ENCODE data around the gene PSPN.
A peak's percentile ranks its signal among the peaks of the same experiment; 100 is the strongest.
"Not testable (repeated sequence)": the region's sequence is repeated elsewhere in the genome, so short reads cannot be mapped to it uniquely, and the experiment has no call there.

Gene PSPN

DNA sequence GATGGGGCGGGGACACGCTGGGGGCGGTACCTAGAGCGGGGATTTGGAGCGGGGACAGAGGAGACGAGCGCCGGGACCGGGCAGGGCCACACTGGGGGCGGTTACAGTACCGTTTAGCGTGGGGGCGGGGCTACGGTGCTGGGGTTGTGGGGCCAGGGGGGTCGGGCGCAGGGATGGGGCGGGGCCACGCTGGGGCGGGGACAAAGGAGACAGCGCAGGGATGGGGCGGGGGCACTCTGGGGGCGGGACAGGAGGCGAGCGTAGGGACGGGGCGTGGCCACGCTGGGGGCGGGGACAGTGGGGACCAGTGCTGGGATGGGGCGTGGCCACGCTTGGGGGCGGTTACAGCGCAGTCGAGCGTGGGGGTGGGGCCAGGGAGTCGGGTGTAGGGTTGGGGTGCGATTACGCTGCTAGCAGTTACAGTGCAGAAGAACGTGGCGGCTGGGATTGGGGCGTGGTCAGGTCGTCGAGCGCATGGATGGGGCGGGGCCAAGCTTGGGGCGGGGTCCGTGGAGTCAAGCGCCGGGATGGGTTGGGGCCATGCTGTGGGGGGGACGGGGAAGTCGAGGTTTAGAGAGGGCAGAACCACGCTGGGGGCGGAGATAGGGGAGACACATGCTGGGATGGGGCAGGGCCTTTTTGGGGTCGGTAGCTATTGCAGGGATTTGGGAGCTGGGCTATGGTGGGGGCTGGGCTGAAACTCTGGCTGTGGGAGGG lies 2.5 kb downstream of the PSPN start:
- peak; percentile 99 for DNase-seq (ENCODE audit: low spot score)

DNA sequence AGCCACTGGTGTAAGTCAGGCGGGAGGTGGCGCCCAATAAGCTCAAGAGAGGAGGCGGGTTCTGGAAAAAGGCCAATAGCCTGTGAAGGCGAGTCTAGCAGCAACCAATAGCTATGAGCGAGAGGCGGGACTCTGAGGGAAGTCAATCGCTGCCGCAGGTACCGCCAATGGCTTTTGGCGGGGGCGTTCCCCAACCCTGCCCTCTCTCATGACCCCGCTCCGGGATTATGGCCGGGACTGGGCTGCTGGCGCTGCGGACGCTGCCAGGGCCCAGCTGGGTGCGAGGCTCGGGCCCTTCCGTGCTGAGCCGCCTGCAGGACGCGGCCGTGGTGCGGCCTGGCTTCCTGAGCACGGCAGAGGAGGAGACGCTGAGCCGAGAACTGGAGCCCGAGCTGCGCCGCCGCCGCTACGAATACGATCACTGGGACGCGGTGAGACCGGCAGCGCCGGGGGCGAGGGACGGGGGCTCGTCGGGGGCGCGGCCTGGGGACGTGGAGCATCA lies 3.1 kb downstream of the PSPN start, which contains the start of gene ALKBH7:
Gene ALKBH7 (plus strand): TSS at position 201 of the 502 bp plus-strand sequence. CDS start 27 bp downstream, at position 228.
- peak; percentile 99 for DNase-seq (ENCODE audit: low spot score)

DNA sequence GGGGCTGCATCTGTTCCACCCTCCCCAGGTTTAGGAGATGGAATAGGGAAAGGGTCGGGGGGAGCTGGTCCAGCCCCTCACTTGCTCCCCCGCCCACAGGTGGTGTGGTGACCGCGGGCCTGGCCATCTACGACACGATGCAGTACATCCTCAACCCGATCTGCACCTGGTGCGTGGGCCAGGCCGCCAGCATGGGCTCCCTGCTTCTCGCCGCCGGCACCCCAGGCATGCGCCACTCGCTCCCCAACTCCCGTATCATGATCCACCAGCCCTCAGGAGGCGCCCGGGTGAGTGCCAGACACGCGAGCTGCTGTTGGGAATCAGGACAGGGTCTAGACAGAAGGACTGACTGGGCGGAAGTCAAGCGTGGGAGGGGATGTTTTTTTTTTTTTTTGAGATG lies 11.4 kb downstream of the PSPN start:
- DNase-seq (ENCODE audit: low spot score), result no peak

DNA sequence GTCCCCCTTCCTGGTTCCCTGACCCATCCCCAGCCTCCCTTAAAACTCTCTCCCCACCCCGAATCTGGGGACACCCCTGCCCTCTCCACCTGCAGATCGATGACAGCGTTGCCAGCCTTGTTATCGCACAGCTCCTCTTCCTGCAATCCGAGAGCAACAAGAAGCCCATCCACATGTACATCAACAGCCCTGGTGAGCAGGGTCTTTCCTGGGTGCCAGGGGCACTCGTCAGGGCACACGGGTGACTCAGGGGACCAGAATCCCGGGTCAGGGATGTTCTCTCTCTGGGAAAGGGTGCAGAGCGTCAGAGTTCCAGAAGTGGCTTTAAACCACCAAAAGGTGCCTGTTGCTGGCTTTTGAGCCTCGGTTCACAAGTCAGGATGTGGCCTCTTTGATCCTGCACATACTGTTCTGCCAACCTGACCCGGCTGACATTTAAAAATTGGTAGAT lies 13.4 kb downstream of the PSPN start:
- peak; percentile 38 for DNase-seq (ENCODE audit: low spot score)

DNA sequence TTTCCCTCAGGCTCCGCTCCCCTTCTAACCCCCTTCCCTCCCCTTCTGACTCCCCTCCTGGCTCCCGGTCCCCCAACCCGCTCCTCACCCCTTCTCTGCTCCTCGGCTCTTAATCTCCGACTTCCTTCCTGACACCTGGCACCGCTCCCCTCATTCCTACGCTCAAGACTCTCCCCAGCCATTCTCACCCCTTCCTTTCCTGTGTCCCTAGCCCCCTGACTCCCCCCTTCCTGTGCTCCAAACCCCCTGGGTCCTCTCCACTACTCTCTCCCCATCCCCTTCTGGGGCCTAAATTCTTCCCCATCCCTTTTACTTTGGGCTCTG lies 13.7 kb downstream of the PSPN start:
- DNase-seq (ENCODE audit: low spot score), result no peak

DNA sequence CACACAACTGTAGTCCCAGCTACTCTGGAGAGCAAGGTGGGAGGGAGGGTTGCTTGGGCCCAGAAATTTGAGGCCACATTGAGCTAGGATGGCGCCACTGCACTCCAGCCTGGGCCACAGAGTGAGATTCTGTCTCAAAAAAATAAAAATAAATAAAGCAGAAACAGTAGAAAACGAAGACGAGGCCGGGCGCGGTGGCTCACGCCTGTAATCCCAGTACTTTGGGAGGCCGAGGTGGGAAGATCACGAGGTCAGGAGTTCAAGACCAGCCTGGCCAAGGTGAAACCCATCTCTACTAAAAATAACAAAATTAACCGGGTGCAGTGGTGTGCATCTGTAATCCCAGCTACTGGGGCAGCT lies 14.9 kb downstream of the PSPN start:
- DNase-seq (ENCODE audit: low spot score), result not testable (repeated sequence)

- not testable (repeated sequence) for DNase-seq (ENCODE audit: low spot score)
Measured at GRCh38 chr19:6360445-6360844, 15.3 kb downstream of the PSPN start.

- DNase-seq (ENCODE audit: low spot score), result no peak
Measured at GRCh38 chr19:6359568-6360341, 16.0 kb downstream of the PSPN start.

DNA sequence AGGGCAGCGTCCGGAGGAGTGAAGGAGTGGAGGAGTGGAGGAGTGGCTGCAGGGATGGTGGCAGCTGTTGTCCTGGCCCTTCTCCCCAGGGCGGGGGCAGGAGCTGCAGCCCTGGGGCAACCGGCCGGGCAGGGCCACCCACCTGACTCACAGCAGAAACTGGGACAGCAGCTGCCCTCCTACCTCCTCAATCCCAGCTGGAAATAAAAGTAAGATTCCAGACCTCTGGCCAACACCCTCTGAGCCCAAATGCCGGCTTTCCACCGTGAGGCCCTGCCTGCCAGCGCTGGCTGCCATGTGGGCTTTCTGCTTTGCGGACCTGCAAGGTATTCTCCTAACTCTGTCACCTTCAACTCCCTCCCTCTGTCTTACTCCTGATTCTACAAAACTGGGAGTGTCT lies 17.7 kb downstream of the PSPN start:
- no peak for DNase-seq (ENCODE audit: low spot score)

DNA sequence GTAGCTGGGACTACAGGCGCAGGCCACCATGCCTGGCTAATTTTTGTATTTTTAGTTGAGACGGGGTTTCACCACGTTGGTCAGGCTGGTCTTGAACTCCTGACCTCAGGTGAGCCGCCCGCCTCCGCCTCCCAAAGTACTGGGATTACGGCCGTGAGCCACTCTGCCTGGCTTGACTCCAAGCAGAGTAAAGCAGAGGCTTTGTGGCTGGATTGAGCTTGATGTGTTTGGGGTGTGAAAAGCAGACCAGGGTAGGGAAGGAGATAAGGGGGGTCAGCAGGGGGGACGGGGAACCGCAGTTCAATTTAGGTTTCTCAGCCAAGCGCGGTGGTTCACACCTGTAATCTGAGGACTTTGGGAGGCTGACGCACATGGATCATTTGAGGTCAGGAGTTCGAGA lies 18.6 kb downstream of the PSPN start:
- DNase-seq (ENCODE audit: low spot score), result no peak

GRCh38 chr19:6355321-6356040 lies 20.3 kb downstream of the PSPN start:
- not testable (repeated sequence) for DNase-seq (ENCODE audit: low spot score)

DNA sequence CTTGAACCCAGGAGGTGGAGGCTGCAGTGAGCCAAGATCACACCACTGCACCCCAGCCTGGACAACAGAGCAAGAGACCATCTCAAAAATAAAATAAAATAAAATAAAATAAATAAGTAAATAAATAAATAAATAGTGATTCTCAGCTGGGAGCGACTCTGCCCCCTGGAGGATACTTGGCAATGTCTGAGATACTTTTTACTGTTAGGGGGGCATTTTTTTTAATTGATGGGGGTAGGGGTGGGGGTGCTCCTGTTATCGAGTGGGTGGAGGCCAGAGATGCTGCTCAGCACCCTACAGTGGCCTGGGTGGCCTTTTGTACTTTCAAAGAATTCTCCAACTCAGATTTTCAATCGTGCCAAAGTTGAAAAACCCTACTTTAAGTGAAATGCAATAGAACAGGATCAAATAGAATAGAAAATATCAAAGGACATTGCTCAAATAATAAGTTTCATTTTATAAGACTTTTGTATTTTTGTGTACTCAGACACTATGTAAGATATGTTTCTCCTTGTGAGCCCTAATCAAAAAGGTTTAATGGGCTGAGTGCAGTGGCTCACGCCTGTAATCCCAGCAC lies 21.5 kb downstream of the PSPN start:
- no peak for DNase-seq (ENCODE audit: low spot score)

DNA sequence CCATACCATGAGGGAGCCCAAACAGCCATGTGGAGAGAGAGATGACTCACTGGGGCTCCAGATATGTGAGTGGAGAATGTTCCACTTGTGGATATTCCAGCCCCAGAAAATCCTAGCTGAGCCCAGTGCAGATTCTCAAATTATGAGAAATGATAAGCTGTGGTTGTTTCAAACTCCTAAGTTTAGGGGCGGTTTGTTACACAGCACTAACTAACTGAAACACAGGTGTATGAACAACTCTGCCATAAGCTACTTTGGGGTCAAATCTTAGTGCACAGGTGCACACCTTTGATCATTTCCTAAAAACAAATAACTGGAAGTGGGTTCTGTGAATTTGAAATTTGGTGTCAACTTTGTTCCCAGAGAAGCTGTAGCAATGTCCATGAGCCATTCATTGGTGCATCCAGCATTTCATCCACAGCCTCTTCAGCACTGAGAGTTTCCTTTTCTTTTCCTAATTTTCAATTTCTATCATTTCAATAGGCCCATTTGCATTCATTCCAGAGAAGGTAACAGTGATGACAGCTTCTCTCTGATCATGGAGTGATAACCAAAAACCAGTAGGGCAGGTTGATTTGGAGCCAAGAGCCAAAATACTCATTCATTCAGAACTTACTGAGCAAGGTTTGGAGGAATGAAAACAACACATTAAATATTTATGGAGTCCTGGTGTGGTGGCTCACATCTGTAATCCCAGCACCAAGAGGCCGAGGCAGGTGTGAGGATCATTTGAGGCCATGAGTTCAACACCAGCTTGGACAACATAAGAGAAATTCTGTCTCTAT lies 23.2 kb downstream of the PSPN start:
- DNase-seq (ENCODE audit: low spot score), result no peak

GRCh38 chr19:6350688-6351087 lies 25.0 kb downstream of the PSPN start:
- no peak for DNase-seq (ENCODE audit: low spot score)

DNA sequence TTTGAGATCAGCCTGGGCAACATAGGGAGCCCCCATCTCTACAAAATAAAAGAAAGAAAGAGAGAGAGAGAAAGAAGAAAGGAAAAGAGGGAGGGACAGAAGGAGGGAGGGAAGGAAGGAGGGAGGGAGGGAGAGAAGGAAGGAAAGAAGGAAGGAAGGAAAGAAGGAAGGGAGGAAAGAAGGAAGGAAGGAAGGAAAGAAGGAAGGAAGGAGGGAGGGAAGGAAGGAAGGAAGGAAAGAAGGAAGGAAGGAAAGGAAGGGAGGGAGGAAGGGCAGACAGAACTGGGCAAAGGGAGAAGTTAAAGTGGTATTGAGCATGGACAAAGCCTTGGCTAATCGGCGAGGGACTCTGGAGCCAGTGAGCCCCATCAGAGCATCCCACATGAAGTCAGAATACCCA lies 26.5 kb downstream of the PSPN start:
- not testable (repeated sequence) for DNase-seq (ENCODE audit: low spot score)

- peak; percentile 16 for DNase-seq (ENCODE audit: low spot score)
Measured at GRCh38 chr19:6343462-6343861, 32.3 kb downstream of the PSPN start.

DNA sequence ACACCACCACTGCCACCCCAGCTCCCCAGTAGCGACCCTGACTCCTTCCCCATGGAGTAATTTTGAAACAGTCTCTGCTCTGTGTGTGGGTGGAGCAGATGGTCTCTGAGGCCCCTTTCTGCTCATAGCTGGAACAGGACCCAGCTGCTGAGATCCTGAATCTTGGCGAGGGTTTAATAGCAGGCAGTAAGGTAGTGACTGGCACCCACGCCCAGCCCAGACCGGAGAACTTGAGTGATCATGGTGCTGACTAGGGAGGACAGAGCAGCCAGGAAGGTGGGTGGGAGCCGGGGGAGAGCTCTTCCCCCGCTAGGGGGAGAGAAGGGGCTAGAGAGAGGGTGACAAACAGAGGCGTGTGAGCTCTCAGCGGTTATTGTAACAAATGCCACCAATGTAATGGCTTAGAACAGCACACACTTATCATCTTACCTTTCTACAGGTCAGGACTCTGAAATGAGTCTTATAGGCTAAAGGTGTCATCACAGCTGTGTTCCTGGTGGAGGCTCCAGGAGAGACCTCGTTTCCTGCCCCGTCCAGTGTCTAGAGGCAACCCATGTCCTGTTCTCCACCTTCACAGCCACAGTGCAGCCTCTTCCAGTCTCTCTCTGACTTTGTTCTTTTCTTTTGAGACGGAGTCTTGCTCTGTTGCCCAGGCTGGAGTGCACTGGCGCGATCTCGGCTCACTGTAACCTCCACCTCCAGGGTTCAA lies 35.1 kb downstream of the PSPN start:
- no peak for DNase-seq (ENCODE audit: low spot score)

DNA sequence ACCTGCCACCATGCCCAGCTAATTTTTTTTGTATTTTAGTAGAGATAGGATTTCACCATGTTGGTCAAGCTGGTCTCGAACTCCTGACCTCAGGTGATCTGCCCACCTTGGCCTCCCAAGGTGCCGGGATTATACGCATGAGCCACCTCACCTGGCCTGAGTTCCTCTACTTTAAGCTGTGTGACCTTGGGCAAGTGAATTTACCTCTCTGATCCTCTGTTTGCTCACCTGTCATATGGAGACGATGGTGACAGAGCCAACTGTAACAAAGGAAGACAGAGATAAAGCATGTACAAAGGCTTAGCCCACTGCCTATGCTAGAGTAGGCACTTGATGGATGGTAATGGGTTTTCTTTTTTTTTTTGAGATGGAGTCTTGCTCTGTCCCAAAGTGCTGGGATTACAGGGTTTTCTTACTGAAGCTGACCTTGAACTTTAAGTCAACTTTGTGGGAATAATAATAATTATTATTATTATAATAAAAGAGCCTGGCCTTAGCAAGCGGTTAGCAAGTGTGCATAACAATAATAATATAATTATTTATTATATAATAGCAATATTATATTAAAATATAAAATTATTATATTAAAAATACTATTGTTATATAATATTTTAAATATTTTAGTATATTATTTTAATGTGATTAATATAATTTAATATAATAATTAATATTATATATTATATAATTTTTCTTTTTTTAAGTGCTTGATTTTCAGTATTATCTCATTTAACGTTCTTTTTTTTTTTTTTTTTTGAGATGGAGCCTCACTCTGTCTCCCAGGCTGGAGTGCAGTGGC lies 41.0 kb downstream of the PSPN start:
- no peak for DNase-seq (ENCODE audit: low spot score)

GRCh38 chr19:6333439-6333838 lies 42.3 kb downstream of the PSPN start, which contains the start of gene ACER1:
TSS of gene ACER1 (minus strand) at chr19:6333612. CDS start at chr19:6333551, 61 bp downstream.
- no peak for DNase-seq (ENCODE audit: low spot score)

- no peak for DNase-seq (ENCODE audit: low spot score)
Measured at GRCh38 chr19:6326815-6327214, 48.9 kb downstream of the PSPN start.
